Adipose tissue (tissue), 3 donors: ENCODE results near the gene PRPSAP1. TPM values are rescaled to one million over a fixed set of nuclear protein-coding genes. Genes with fewer than 3 reads are reported as not detected.

Source experiments
- H3K27ac ChIP-seq: one replicate; pipeline ENCODE4 v1.5.1; 2013; ENCODE audit warnings: low read depth, low read length
- WGBS, 3 donors: extraction: QIAGEN DNeasy Blood & Tissue Kit; methylation state at CpG; one replicate each; pipeline ENCODE4 v1.1.7; 2013; 5-methylcytosine and 5-hydroxymethylcytosine counted together
- polyA plus RNA-seq, 3 donors: library from polyadenylated mRNA; stranded (reverse); fragments of 200-250 nt; gene quantifications; one replicate each; pipeline ENCODE4 v1.2.3, GENCODE V29; 2013
- donor health status: healthy with polysubstance abuse.
- donor health status: Bipolar disorder and iron deficiency.
- donor health status: healthy.

The PRPSAP1 gene
- polyA plus RNA-seq, 3 donors: 25.6 to 40.7 (median 30.6) TPM

GRCh38 chr17:76296889-76297288 is 56.8 kb downstream of the PRPSAP1 start:
- no peak overlapping the region for H3K27ac ChIP-seq
- WGBS, 3 donors: 91 to 97% (median 94%) methylated on average over 5 of the region's 5 CpGs

GRCh38 chr17:76296186-76296585 is 57.5 kb downstream of the PRPSAP1 start:
- 54 to 66% (median 58%) methylated on average over 4 of the region's 4 CpGs for WGBS, 3 donors
- H3K27ac ChIP-seq: no peak overlapping the region

- 85 to 86% (median 85%) methylated on average over 7 of the region's 7 CpGs for WGBS, 3 donors
- no peak overlapping the region for H3K27ac ChIP-seq
Measured at GRCh38 chr17:76293106-76293505, 60.6 kb downstream of the PRPSAP1 start.

- 97 to 99% (median 97%) methylated on average over 4 of the region's 4 CpGs for WGBS, 3 donors
- H3K27ac ChIP-seq: no peak overlapping the region
Measured at GRCh38 chr17:76292567-76292966, 61.1 kb downstream of the PRPSAP1 start.

GRCh38 chr17:76281573-76282371 is 71.9 kb downstream of the PRPSAP1 start:
- 74 to 89% (median 86%) methylated on average over 23 of the region's 23 CpGs for WGBS, 3 donors
- H3K27ac ChIP-seq: no peak overlapping the region

GRCh38 chr17:76280650-76281049 is 73.1 kb downstream of the PRPSAP1 start:
- H3K27ac ChIP-seq: no peak overlapping the region
- WGBS, 3 donors: 90 to 97% (median 94%) methylated on average over 15 of the region's 15 CpGs

GRCh38 chr17:76279742-76280287 is 73.9 kb downstream of the PRPSAP1 start:
- 82 to 87% (median 86%) methylated on average over 15 of the region's 15 CpGs for WGBS, 3 donors
- no peak overlapping the region for H3K27ac ChIP-seq

- 45 to 63% (median 56%) methylated on average over 28 of the region's 28 CpGs for WGBS, 3 donors
- H3K27ac ChIP-seq: no peak overlapping the region
Measured at GRCh38 chr17:76278952-76279741, 74.6 kb downstream of the PRPSAP1 start.

- WGBS, 3 donors: 90 to 91% (median 90%) methylated on average over 19 of the region's 19 CpGs
- no peak overlapping the region for H3K27ac ChIP-seq
Measured at GRCh38 chr17:76278268-76278908, 75.3 kb downstream of the PRPSAP1 start.

- no peak overlapping the region for H3K27ac ChIP-seq
- WGBS, 3 donors: 92 to 93% (median 93%) methylated on average over 31 of the region's 31 CpGs
Measured at GRCh38 chr17:76277300-76278267, 76.1 kb downstream of the PRPSAP1 start.

GRCh38 chr17:76276461-76277299 is 77.0 kb downstream of the PRPSAP1 start:
- 85 to 89% (median 88%) methylated on average over 19 of the region's 19 CpGs for WGBS, 3 donors
- H3K27ac ChIP-seq: no peak overlapping the region

- H3K27ac ChIP-seq: no peak overlapping the region
- WGBS, 3 donors: 83 to 88% (median 84%) methylated on average over 11 of the region's 11 CpGs
Measured at GRCh38 chr17:76276069-76276431, 77.7 kb downstream of the PRPSAP1 start.

GRCh38 chr17:76275382-76276068 is 78.2 kb downstream of the PRPSAP1 start:
- no peak overlapping the region for H3K27ac ChIP-seq
- 83 to 88% (median 86%) methylated on average over 22 of the region's 22 CpGs for WGBS, 3 donors

- 64 to 71% (median 65%) methylated on average over 21 of the region's 21 CpGs for WGBS, 3 donors
- no peak overlapping the region for H3K27ac ChIP-seq
Measured at GRCh38 chr17:76274112-76274956, 79.4 kb downstream of the PRPSAP1 start.

- H3K27ac ChIP-seq: no peak overlapping the region
Measured at GRCh38 chr17:76273445-76274111, 80.1 kb downstream of the PRPSAP1 start.

More at GRCh38 chr17:76273445-76274111, 80.1 kb downstream of the PRPSAP1 start:
- WGBS, 3 donors: 69 to 76% (median 75%) methylated on average over 26 of the region's 26 CpGs
